HG03025 (cell line): ENCODE results near the gene WBP1L.
"Not testable (repeated sequence)": the region's sequence is repeated elsewhere in the genome, so short reads cannot be mapped to it uniquely, and the experiment has no call there.

ENCODE experiments used
- ATAC-seq: cut with Tn5 transposase; IDR thresholded peaks from one replicate; pipeline ENCODE4 v1.9.1; 2021; ENCODE audit warnings: mild to moderate bottlenecking, moderate library complexity; ENCODE audit not compliant: unreplicated experiment, low FRiP score

The WBP1L gene

GRCh38 chr10:102743588-102744373, at the start of gene WBP1L:
TSS of gene WBP1L (plus strand) at chr10:102743948. CDS start at chr10:102744054, 106 bp downstream.
- peak; percentile 90 for ATAC-seq

DNA sequence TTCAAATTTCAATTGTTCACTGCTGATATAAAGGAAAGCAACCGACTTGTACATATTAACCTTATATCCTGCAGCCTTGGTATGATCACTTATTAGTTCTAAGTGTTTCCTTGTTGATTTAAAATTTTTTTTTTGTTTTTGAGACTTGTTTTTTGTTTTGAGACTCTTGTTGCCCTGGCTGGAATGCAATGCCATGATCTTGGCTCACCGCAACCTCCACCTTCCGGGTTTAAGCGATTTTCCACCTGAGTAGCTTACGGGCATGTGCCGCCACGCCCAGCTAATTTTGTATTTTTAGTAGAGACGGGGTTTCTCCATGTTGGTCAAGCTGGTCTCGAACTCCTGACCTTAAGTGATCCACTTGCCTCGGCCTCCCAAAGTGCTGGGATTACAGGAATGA, 48.3 kb upstream of the WBP1L start:
- not testable (repeated sequence) for ATAC-seq

DNA sequence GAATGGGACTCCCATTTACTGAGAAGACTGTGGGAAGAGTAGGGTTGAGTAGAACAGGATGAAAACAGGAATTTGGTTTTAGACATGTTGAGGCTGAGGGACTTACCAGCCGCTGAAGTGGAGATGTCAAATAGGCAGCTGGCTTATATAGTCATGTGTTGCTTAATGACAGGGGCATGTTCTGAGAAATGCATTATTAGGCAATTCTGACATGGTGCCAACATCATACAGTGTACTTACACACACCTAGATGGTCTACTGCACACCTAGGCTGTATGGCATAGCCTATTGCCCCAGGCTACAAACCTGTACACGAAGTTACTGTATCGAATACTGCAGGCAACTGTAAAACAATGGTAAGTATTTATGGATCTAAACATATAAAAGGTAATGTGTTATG, 47.0 kb upstream of the WBP1L start:
- ATAC-seq = no peak

DNA sequence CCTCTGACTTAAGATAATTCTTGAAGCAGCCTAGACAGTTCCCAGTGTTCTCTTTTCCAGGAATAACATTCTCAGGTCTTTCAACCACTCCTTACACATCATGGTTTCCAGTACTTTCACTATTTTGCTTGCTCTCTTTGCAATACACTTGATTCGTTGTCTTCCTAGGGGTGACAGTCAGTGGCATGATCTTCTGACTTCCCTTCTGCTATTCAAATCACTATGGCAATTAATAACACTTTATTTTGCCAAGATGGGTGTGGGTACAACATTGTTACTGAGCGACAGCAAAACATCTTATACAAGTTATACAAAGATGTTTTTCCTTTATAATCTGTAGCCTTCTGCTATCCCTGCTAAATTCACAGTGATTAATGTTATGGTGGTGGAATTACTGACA, 44.9 kb upstream of the WBP1L start:
- ATAC-seq = no peak

- no peak for ATAC-seq
Observed at GRCh38 chr10:102701272-102701671, 42.5 kb upstream of the WBP1L start.

- ATAC-seq = no peak
Observed at GRCh38 chr10:102701796-102702195, 42.0 kb upstream of the WBP1L start.

- ATAC-seq = no peak
Observed at GRCh38 chr10:102702742-102703141, 41.0 kb upstream of the WBP1L start.

- no peak for ATAC-seq
Observed at GRCh38 chr10:102704915-102705314, 38.8 kb upstream of the WBP1L start.

DNA sequence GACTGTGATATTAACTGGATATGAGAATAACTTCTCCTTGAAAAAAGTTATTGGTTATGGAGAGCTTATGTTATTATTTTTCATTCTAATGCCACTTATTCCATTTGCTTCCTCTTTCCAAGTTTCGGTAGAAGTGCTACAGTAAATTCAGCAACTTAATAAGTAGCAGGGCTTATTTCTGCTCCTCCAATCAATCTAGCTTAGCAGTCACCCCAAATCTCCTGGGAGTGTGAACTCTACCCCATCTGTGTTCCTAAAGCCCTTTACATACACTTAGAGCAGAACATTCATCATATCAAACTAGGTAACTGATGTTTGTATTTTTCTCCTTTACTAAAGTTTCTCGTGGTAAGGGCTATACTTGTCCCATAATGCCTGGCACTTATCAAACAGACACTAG, 38.2 kb upstream of the WBP1L start:
- no peak for ATAC-seq

DNA sequence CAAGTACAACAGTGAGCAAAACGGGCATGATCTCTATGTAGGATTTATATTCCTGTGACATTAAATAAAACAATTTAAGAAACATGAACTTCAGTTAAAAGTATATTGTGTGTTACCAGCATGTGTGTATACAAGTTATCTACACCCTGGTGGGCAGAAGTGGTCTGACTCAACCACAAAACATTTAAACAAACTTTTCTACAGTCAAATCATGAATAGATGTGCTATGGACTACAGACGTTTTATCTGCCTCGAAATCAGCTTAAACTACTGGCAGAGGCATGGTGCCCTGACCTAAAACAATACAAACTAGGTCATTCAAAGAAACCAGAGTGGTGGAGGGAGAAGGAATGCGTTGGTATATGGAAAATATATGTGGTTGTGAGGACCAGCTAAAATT, 33.1 kb upstream of the WBP1L start:
- no peak for ATAC-seq

GRCh38 chr10:102712089-102712488, 31.7 kb upstream of the WBP1L start:
- no peak for ATAC-seq

DNA sequence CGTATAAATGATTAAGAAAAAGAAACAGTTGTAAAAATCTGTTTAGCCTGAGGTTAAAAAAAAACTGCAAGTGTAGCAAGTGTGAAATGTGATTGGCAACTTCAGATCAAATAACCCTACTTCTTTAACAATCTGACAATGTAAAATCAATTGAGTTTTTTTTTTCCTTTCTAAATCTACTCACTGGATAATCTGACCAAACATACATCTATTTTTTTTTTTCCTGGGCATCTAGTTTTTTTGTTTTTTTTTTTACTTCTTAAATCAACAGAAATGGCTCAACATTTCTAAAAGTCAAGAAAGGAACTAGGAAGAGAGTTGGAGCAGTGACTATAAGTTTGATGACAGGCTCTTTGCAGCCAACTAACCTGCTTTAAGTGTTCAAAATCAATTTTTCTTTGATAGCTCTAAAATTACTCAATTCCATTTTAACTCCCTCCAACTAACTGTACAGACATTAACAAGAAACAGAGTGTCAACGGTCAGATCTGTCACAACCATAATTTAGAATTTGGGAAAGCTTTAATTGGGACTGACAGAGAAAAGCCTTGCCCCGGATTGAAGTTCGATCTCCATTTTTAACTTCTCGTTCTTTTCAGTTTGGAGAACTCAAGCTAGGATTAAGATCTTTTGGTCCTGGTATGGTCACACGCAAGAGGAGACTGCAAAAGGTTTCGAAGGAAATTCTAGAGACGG, 30.8 kb upstream of the WBP1L start:
- ATAC-seq = no peak

DNA sequence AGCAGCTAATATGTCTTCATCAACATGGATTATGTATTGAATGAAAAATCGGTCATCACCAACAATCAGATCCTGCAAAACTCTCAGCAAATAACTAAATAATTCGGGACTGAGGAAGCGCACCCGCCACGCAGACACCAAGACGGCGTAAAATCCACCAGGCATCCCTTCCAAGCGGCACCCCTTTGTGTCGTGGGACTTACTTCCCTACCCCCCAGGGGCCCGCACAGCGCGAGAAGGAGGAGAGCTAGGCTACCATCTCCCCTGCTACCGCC, 30.3 kb upstream of the WBP1L start:
- peak; percentile 32 for ATAC-seq

DNA sequence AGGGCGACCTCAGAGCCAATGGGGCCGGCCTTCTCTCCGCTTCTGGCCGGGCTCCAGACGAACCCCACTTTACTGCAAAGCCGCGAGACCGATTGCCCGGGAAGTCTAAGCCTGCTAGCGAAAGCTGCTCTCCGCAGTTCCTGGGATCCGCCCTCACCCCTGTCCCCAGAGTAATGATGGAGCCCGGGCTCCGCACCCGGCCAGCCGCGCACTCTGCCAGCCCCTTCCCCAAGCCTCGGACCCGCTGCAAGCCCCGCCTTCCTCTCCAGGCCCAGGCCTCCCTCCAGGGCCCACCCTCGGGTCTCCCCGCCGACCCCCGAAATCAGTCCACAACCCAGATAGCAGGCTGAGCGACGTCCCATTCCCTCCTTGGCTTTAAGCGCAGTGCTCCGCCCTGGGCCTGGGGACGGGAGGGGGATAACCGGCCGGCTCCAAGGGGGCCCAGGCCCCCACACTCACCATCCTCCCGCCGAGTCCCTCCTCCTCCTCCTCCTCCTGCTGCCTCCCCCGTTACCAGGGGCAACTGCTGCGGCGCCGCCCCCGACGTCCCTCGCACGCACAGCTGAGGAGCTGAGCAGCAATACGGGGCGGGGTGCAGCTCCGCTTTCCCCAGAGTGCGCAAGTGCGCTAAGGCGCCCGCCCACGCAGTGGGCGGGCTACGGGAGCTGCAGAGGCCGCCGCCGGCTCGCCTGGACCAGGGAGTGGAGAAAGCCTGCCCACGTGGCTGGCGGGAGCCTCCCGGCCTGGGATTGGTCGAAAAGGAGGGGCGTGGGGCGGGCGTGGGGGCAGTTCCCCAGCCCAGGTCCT, 29.7 kb upstream of the WBP1L start, which contains the start of gene ARL3:
TSS of gene ARL3 (minus strand) at position 584 of the 807 bp plus-strand sequence. CDS start at position 462, 122 bp downstream.
- peak; percentile 72 for ATAC-seq

GRCh38 chr10:102714621-102715455, 28.9 kb upstream of the WBP1L start, which contains the start of gene SFXN2:
TSS of gene SFXN2 (plus strand) at chr10:102714636. CDS start at chr10:102726637, 12,001 bp downstream.
- ATAC-seq = peak; percentile 14

- no peak for ATAC-seq
Observed at GRCh38 chr10:102715880-102716279, 27.9 kb upstream of the WBP1L start.

DNA sequence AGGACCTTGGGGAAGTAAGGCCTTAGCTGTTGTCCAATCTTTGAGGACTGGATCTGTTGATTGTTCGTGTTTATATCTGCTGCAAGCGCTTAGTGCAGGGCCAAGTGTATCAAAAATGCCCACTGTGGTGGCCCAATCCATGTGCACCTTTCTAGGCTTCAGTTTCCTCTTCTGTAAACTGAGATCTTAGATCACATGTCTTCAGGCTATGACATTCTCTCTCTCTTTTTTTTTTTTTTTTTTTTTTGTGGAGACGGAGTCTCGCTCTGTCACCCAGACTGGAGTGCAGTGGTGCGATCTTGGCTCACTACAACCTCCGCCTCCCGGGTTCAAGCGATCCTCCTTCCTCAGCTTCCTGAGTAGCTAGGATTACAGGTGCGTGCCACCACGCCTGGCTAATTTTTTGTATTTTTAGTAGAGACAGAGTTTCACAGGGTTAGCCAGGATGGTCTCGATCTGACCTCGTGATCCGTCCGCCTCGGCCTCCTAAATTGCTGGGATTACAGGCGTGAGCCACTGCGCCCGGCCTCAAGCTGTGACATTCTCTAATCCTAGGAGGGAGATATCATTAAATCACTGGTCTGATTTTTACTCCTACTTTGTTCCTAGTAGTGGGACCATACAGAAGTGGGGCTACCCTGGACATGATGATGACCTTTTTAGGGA, 26.7 kb upstream of the WBP1L start:
- not testable (repeated sequence) for ATAC-seq

DNA sequence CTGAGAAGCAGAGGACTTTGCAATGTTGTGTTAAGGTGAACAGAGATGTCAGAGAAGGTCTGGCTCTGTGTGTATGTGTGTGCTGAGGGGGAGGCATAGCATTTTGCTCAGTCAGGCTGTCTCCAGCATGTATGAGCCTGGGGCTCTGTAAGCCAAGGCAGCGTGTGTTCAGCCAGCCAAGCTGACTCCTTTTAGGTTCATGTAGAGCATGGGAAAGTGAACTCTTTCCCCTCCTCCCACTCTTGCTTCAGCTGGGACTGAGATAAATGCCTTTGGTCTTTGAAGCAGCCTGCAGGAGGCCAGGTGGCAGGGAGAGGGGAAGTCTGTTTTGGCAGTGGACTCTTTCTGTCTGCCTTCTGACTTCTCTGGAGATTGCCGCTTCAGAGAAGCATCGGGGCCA, 25.5 kb upstream of the WBP1L start:
- ATAC-seq = no peak

GRCh38 chr10:102720337-102720736, 23.4 kb upstream of the WBP1L start:
- ATAC-seq = no peak
